Prostate gland (tissue), 2 donors: Measurements from ENCODE around the gene KRTAP4-2.

Experiments used
- POLR2A ChIP-seq: fragments of 450-650 bp; IDR thresholded peaks from one replicate; pipeline ENCODE4 v1.6.1; 2016; ENCODE audit warnings: antibody characterized with exemption, mild to moderate bottlenecking
- POLR2AphosphoS5 ChIP-seq: sonication (generic); formaldehyde crosslinking; IDR thresholded peaks from one replicate; pipeline ENCODE4 v1.6.1; 2017; ENCODE audit warnings: antibody characterized with exemption
- TF ChIP-seq, protein P1 (sequence below), 4 experiments: fragments of 200-600 bp in 2 of 4; fragments of 450-650 bp in 2 of 4; sonication (generic) in 2 of 4; IDR thresholded peaks; 1 replicate in 3 of 4; 2 replicates in 1 of 4; pipeline ENCODE4 v1.5.1; 2016 to 2019; ENCODE audit warnings: antibody characterized with exemption in 4 of 4, mild to moderate bottlenecking in 2 of 4, moderate library complexity in 2 of 4

- TF ChIP-seq, protein P1, sequence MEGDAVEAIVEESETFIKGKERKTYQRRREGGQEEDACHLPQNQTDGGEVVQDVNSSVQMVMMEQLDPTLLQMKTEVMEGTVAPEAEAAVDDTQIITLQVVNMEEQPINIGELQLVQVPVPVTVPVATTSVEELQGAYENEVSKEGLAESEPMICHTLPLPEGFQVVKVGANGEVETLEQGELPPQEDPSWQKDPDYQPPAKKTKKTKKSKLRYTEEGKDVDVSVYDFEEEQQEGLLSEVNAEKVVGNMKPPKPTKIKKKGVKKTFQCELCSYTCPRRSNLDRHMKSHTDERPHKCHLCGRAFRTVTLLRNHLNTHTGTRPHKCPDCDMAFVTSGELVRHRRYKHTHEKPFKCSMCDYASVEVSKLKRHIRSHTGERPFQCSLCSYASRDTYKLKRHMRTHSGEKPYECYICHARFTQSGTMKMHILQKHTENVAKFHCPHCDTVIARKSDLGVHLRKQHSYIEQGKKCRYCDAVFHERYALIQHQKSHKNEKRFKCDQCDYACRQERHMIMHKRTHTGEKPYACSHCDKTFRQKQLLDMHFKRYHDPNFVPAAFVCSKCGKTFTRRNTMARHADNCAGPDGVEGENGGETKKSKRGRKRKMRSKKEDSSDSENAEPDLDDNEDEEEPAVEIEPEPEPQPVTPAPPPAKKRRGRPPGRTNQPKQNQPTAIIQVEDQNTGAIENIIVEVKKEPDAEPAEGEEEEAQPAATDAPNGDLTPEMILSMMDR (IDR thresholded peaks at IDR 0.05), result no peak
- no peak for TF ChIP-seq POLR2A
- TF ChIP-seq POLR2AphosphoS5, result no peak
Measured at GRCh38 chr17:41168121-41168520, 9.9 kb downstream of the KRTAP4-2 start, which contains the start of gene KRTAP4-3.
